ENCODE measurements around the gene IQGAP2.

Gene IQGAP2

GRCh38 chr5:76683816-76684731 is 281.0 kb downstream of the IQGAP2 start:
- no peak for DNase-seq (ENCODE audit: low spot score)

DNA sequence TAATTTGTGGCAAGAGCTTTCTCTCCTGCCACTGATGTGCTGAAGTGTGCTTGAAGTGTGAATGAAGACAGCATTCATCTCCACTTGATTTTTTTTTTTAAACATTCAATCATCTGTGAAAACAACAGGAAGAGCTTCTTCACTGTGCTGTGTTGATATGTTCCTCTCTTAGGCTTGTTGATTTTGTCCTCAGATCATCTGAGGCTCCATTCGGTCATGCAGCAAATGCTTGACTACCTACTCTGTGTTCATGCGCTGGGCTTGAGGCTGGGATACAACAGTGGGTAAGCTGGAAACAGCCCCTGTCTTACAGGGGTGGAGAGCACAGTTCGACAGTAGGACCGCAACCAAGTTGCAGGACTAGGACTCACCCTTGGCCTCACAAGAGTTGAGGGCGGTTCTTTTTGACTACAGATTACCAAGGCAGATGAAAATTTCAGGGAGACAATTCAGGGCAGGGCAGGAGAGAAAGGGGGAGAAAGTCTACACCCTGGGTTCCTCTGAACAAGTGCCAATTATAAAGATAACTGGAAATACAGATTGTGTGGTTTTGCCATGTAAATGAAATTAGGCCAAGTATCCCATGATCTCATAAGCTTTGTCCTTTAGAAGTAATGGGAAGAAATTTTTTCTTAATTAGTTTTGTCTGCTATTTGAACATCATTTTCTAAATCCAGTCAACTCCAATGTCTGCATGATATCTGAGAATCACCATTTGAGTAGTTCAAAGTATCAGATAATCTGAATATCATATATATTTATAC is 281.9 kb downstream of the IQGAP2 start:
- no peak for DNase-seq (ENCODE audit: low spot score)

GRCh38 chr5:76685704-76686103 is 282.6 kb downstream of the IQGAP2 start:
- no peak for DNase-seq (ENCODE audit: low spot score)

GRCh38 chr5:76688212-76688611 is 285.1 kb downstream of the IQGAP2 start:
- DNase-seq (ENCODE audit: low spot score): no peak

- DNase-seq (ENCODE audit: low spot score): no peak
These were observed 285.8 kb downstream of the IQGAP2 start for GRCh38 chr5:76688836-76689235.

DNA sequence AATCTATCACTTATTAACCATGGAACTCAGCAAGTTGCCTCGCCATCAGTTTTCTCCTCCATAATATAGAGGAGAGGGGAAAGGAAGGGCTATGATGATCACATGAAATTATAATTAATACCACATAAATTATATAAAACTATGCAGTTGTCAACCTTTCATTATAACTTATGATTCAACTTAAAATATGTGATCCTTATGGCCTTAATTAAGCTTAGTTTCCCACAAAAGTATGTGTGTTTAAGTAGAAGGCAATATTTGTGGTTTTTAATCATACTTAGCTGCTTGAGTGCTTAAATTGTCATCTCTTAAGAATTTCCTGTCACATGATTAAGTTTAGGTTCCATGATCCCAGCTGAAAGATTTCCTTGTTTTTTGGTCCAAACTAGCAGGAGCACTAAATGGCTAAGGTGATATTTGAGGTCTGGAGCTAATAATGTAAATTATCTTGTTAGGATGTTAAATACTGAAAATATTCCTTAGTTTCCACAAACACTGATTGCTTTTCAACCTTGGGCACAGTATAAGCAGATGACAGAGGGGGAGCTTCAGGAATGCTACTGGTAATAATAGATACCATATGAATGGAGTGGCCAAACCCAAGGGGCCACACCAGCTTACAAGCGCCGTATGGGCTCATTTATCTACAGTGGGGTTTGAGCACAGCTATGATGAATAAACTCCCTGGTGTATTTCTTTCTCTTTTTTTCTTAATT is 286.4 kb downstream of the IQGAP2 start:
- no peak for DNase-seq (ENCODE audit: low spot score)

- no peak for DNase-seq (ENCODE audit: low spot score)
These were observed 287.1 kb downstream of the IQGAP2 start for GRCh38 chr5:76690037-76690679.

DNA sequence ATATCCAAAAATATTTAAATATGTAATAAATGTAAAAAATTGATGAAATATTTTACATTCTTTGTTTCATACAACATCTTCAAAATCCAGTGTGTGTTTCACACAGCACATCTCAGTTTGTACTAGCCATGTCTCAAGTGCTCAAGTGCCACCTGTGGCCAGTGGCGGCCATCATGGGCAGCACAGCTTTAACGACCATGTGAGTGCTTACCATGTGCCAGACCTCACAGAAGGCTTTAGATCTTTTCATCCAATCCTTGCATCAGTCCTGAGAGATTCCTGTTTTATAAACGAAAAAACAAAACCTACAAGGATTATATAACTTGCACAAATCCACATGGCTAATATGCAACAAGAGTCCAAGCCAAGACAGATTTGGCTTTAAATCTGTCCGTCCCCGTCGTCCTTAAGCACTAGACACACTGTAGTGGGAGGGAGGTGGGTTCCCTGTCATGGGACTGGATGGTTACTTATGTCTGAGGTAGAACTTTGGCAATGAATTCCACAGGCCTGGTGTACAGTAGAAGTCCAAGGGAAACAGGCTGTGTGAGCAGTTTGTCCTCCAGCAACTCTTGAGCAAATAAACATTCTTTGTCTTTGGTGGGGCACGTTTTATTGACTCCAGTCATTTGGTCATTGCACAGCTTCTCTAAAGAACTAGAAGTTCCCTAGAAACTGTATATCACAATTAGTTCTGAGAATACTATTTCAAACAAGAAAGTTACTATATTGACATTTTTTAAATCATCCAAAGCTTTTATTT is 287.8 kb downstream of the IQGAP2 start:
- no peak for DNase-seq (ENCODE audit: low spot score)

DNA sequence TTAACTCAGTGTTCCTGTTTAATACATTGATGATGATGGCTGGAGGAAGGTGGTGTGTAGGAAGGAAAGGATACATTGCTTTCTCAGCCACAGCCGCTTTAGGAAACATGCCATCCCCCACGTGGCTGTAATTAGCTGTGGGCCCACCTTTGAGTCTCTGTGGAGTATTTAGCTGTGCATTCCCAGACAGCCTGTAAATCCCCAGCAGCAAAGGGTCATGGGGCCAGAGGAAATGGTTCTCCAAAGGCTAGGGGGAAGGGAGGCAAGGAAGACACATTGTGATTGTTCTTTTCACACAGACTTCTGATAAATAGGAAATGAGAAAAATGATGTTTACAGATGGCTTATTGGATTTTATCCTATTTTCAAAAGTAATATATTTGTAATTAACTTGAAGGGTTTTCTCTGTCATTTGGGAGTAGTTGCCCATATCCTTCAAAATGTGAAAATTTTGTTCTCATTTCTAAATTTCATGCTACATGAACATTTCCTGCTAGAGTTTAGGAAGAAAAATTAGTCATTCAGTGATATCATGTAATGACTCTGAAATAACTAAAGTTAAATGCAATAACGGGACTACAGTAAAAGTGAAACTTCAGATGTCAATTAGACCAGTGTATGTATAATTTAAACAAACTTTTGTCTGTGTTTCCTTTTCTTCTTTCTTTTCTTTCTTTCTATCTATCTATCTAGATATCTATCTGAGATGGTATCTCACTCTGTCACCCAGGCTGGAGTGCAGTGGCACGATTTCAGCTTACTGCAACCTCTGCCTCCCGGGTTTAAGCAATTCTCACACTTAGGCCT is 288.6 kb downstream of the IQGAP2 start:
- DNase-seq (ENCODE audit: low spot score): no peak

- DNase-seq (ENCODE audit: low spot score): no peak
These were observed 289.1 kb downstream of the IQGAP2 start for GRCh38 chr5:76692274-76692540.

DNA sequence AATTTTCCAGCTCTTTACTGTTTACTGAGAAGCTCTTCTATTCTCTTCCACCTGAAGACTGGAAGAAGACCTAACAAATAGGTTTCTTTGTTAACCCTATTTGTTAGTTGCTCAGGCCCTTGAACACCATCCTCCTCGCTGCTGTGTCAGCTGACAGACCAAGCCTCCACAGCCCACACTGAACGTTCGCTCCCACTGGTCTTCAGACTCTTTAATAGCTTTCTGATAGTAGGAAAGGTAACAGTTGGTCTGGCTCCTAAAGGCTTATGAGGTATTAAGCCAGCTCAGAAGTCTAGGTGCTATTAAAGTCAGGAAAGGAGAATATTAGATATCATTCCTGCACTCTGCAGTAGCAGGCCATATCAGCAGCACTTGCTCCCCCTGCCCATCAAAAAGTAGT is 289.6 kb downstream of the IQGAP2 start:
- DNase-seq (ENCODE audit: low spot score): no peak

GRCh38 chr5:76693141-76693540 is 290.1 kb downstream of the IQGAP2 start:
- DNase-seq (ENCODE audit: low spot score): no peak

DNA sequence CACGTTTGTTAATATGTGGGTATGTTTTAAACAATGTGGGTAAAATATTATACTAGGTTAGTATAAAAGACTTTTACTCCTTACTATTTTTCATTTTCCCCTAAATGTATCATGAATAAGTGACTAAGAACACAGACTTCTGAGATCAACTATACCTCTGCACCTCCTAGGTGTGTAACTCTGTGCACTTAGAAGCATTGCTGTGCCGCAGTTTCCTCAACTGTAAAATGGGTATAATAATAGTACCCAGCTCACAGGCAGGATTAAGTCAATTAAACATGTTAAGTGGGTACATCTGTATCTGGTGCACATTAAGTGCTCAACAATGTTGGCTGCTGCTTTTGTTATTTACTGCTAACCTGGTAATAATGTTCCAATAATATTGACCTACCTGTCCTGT is 291.2 kb downstream of the IQGAP2 start:
- DNase-seq (ENCODE audit: low spot score): no peak

GRCh38 chr5:76695346-76695745 is 292.3 kb downstream of the IQGAP2 start:
- DNase-seq (ENCODE audit: low spot score): no peak

DNA sequence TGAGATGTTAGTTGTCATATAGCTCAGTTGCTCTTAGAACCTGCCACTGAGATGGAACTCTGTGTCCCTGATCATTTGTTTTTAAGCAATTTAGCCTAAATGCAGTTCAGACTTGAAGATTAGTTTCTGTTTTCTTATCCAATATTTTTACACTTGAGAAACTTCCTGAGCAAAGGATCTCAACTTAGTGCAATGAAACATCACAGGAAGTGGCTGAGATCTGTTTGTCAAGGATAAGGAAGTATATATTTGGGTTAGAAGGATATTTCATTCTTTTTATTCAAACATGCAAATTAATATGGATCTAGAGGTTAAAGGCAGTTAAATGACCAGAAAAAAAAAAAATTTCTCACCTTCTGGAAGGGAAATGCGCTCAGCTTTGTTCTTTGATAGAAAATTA is 293.2 kb downstream of the IQGAP2 start:
- no peak for DNase-seq (ENCODE audit: low spot score)

- no peak for DNase-seq (ENCODE audit: low spot score)
These were observed 294.6 kb downstream of the IQGAP2 start for GRCh38 chr5:76697670-76698069.

GRCh38 chr5:76700571-76700970 is 297.5 kb downstream of the IQGAP2 start:
- DNase-seq (ENCODE audit: low spot score): no peak

DNA sequence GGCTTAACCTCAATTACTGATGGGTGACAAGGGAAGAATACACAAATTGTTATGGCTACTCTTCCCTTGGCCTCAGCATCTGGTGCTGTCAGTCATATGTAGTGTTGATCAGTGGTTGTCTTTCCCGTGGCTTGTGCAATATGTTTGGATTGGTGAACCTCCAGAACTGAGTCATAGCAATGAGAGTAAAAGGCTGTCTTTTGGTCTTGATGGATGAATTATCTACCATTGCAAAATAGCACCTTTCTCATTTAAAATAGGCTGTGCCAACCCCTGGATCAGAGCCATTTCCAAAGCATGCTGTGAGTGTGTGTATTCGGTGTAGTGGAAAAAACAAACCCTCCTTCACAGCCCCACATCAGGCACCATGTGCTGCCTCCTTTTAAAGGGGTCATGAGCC is 298.2 kb downstream of the IQGAP2 start:
- DNase-seq (ENCODE audit: low spot score): no peak

- DNase-seq (ENCODE audit: low spot score): no peak
These were observed 300.6 kb downstream of the IQGAP2 start for GRCh38 chr5:76703707-76704106.

GRCh38 chr5:76704131-76704663 is 301.1 kb downstream of the IQGAP2 start:
- no peak for DNase-seq (ENCODE audit: low spot score)

Measured in SK-N-DZ (cell line).